Stimulated activated CD4-positive, alpha-beta T cell treated with anti-CD3 and anti-CD28 coated beads, Interleukin-12 subunit alpha, Interleukin-12 subunit beta, amount 100 ng/mL, for 24 hours (primary cell): ENCODE data around the gene MYLK.

Experiments used
- DNase-seq, 2 experiments: peaks; one replicate each; pipeline ENCODE4 v3.0.0-alpha.2; 2020; ENCODE audit warnings: low read depth in 2 of 2

The MYLK gene

GRCh38 chr3:123644358-123644757, 239.8 kb downstream of the MYLK start:
- no peak for DNase-seq

GRCh38 chr3:123642957-123643330, 241.2 kb downstream of the MYLK start:
- DNase-seq: no peak

- peak; percentile 8 to 54 for DNase-seq
Measured at GRCh38 chr3:123642182-123642956, 241.8 kb downstream of the MYLK start.

- no peak for DNase-seq
Measured at GRCh38 chr3:123641505-123641904, 242.6 kb downstream of the MYLK start.

- no peak for DNase-seq
Measured at GRCh38 chr3:123640740-123641462, 243.2 kb downstream of the MYLK start.

GRCh38 chr3:123640311-123640710, 243.8 kb downstream of the MYLK start:
- no peak for DNase-seq

GRCh38 chr3:123638936-123639689, 245.0 kb downstream of the MYLK start:
- DNase-seq: no peak

GRCh38 chr3:123637841-123638240, 246.3 kb downstream of the MYLK start:
- no peak for DNase-seq

GRCh38 chr3:123637131-123637530, 247.0 kb downstream of the MYLK start:
- no peak for DNase-seq

- no peak for DNase-seq
Measured at GRCh38 chr3:123636431-123636841, 247.7 kb downstream of the MYLK start.

- no peak for DNase-seq
Measured at GRCh38 chr3:123635717-123636116, 248.4 kb downstream of the MYLK start.

GRCh38 chr3:123635217-123635616, 248.9 kb downstream of the MYLK start:
- DNase-seq: no peak

GRCh38 chr3:123634149-123635051, 249.7 kb downstream of the MYLK start:
- DNase-seq: no peak

GRCh38 chr3:123633530-123633929, 250.6 kb downstream of the MYLK start:
- no peak for DNase-seq

GRCh38 chr3:123632161-123632655, 251.9 kb downstream of the MYLK start:
- DNase-seq: no peak

- no peak for DNase-seq
Measured at GRCh38 chr3:123629747-123630047, 254.4 kb downstream of the MYLK start.

- no peak for DNase-seq
Measured at GRCh38 chr3:123628996-123629746, 255.0 kb downstream of the MYLK start.

GRCh38 chr3:123627673-123628670, 256.2 kb downstream of the MYLK start:
- no peak for DNase-seq

GRCh38 chr3:123626881-123627280, 257.3 kb downstream of the MYLK start:
- no peak for DNase-seq

GRCh38 chr3:123624302-123624701, 259.8 kb downstream of the MYLK start:
- no peak for DNase-seq
